PFSK-1 (cell line): Measurements from ENCODE around the gene FRMD4B.

Experiments
- POLR2AphosphoS5 ChIP-seq: IDR thresholded peaks from 2 replicates; pipeline ENCODE4 v1.6.1; 2012; ENCODE audit warnings: low read depth, mild to moderate bottlenecking, control low read depth, low read length, moderate library complexity
- TAF1 ChIP-seq: IDR thresholded peaks from 2 replicates; pipeline ENCODE4 v1.6.1; 2012; ENCODE audit warnings: low read length, control low read depth, borderline replicate concordance; ENCODE audit not compliant: insufficient read depth
- TF ChIP-seq, protein P1 (sequence below), 2 experiments: IDR thresholded peaks; 2 replicates each; pipeline versions ENCODE4 v1.6.1 to v1.8.0; 2011 to 2012; ENCODE audit warnings: low read depth in 2 of 2, low read length in 2 of 2, control low read depth in 1 of 2, inconsistent platforms in 1 of 2, mild to moderate bottlenecking in 1 of 2, moderate library complexity in 1 of 2; ENCODE audit not compliant: insufficient read depth in 1 of 2

DNA sequence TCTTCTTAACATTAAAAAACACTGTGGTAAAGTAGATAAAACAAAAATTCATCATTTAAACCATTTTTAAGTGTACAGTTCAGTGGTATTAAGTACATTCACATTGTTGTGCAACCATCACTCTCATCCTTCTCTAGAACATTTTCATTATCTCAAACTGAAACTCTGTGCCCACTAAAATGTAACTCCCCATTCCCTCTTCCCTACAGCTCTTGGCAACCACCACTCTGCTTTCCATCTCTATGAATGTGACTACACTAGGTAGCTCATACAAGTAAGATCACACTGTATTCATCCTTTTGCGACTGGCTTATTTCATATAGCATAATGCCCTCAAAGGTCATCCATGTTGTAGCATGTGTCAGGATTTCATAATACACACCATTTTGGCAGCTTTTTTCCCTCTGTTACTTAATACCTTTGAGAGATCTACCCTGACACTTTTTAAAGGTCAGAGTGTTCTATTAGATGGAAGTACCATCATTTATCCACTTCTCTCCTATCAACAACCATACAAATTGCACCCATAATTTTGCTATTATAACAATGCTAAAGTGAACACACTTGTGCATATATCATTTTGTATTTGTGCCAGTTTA is 42.9 kb upstream of the FRMD4B start:
- TF ChIP-seq POLR2AphosphoS5 (no peak), TAF1 (no peak)
- TF ChIP-seq, protein P1, sequence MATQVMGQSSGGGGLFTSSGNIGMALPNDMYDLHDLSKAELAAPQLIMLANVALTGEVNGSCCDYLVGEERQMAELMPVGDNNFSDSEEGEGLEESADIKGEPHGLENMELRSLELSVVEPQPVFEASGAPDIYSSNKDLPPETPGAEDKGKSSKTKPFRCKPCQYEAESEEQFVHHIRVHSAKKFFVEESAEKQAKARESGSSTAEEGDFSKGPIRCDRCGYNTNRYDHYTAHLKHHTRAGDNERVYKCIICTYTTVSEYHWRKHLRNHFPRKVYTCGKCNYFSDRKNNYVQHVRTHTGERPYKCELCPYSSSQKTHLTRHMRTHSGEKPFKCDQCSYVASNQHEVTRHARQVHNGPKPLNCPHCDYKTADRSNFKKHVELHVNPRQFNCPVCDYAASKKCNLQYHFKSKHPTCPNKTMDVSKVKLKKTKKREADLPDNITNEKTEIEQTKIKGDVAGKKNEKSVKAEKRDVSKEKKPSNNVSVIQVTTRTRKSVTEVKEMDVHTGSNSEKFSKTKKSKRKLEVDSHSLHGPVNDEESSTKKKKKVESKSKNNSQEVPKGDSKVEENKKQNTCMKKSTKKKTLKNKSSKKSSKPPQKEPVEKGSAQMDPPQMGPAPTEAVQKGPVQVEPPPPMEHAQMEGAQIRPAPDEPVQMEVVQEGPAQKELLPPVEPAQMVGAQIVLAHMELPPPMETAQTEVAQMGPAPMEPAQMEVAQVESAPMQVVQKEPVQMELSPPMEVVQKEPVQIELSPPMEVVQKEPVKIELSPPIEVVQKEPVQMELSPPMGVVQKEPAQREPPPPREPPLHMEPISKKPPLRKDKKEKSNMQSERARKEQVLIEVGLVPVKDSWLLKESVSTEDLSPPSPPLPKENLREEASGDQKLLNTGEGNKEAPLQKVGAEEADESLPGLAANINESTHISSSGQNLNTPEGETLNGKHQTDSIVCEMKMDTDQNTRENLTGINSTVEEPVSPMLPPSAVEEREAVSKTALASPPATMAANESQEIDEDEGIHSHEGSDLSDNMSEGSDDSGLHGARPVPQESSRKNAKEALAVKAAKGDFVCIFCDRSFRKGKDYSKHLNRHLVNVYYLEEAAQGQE (IDR thresholded peaks at IDR 0.05; ENCODE audit: insufficient read depth in 1 of 2, low read depth in 2 of 2, low read length in 2 of 2) = no peak
